Retina (tissue), 1 donor: ENCODE data around the gene CEP57.
"Not testable (repeated sequence)": the region's sequence is repeated elsewhere in the genome, so short reads cannot be mapped to it uniquely, and the experiment has no call there.

Experiments
- DNase-seq: peaks from one replicate; pipeline ENCODE4 v3.0.0-alpha.2; 2016

CEP57 gene

GRCh38 chr11:95800438-95800837 lies 10.1 kb downstream of the CEP57 start:
- no peak for DNase-seq

- no peak for DNase-seq
These were observed 12.5 kb downstream of the CEP57 start for GRCh38 chr11:95802806-95803205.

- DNase-seq = no peak
These were observed 13.7 kb downstream of the CEP57 start for GRCh38 chr11:95803973-95804372.

GRCh38 chr11:95805869-95806268 lies 15.6 kb downstream of the CEP57 start:
- DNase-seq = no peak

GRCh38 chr11:95806464-95806863 lies 16.2 kb downstream of the CEP57 start:
- not testable (repeated sequence) for DNase-seq

GRCh38 chr11:95811052-95811451 lies 20.8 kb downstream of the CEP57 start:
- not testable (repeated sequence) for DNase-seq

GRCh38 chr11:95816037-95816436 lies 25.7 kb downstream of the CEP57 start:
- DNase-seq = no peak

GRCh38 chr11:95821640-95822039 lies 31.3 kb downstream of the CEP57 start:
- DNase-seq = no peak

GRCh38 chr11:95827696-95828095 lies 37.4 kb downstream of the CEP57 start:
- no peak for DNase-seq

GRCh38 chr11:95829580-95830259 lies 39.4 kb downstream of the CEP57 start:
- DNase-seq = no peak

GRCh38 chr11:95831198-95831883 lies 41.0 kb downstream of the CEP57 start:
- no peak for DNase-seq

- no peak for DNase-seq
These were observed 42.5 kb downstream of the CEP57 start for GRCh38 chr11:95832763-95833162.

- DNase-seq = no peak
These were observed 43.1 kb downstream of the CEP57 start for GRCh38 chr11:95833378-95833777.

- DNase-seq = no peak
These were observed 45.1 kb downstream of the CEP57 start for GRCh38 chr11:95835351-95835750.

GRCh38 chr11:95835768-95836488 lies 45.6 kb downstream of the CEP57 start:
- peak; percentile 57 for DNase-seq

- no peak for DNase-seq
These were observed 54.9 kb downstream of the CEP57 start for GRCh38 chr11:95845167-95845566.

- DNase-seq = peak; percentile 6
These were observed 59.0 kb downstream of the CEP57 start for GRCh38 chr11:95849087-95849825.

GRCh38 chr11:95850137-95850536 lies 59.8 kb downstream of the CEP57 start:
- DNase-seq = no peak

- DNase-seq = no peak
These were observed 62.8 kb downstream of the CEP57 start for GRCh38 chr11:95853138-95853537.

GRCh38 chr11:95853862-95854261 lies 63.6 kb downstream of the CEP57 start:
- DNase-seq = no peak

GRCh38 chr11:95854362-95854761 lies 64.1 kb downstream of the CEP57 start:
- DNase-seq = not testable (repeated sequence)

- DNase-seq = not testable (repeated sequence)
These were observed 69.7 kb downstream of the CEP57 start for GRCh38 chr11:95860024-95860423.

- no peak for DNase-seq
These were observed 73.3 kb downstream of the CEP57 start for GRCh38 chr11:95863486-95864140.
